H1 (cell line): ENCODE data around the gene TMEM106A. TPM values are rescaled to one million over a fixed set of nuclear protein-coding genes. Genes with fewer than 3 reads are reported as not detected.
A peak's percentile ranks its signal among the peaks of the same experiment; 100 is the strongest.
"Not testable (repeated sequence)": the region's sequence is repeated elsewhere in the genome, so short reads cannot be mapped to it uniquely, and the experiment has no call there.

Experiments used
- CTCF ChIA-PET: fragments of 300-600 bp; sonication (Branson Sonifier 250); formaldehyde crosslinking; loops from one replicate; lab custom pipeline; 2021; ENCODE audit not compliant: partially characterized antibody; lab: Charles Lee
- POLR2A ChIA-PET: fragments of 300-600 bp; sonication (Branson Sonifier 250); formaldehyde crosslinking; loops from one replicate; lab custom pipeline; 2021; ENCODE audit warnings: inconsistent platforms; ENCODE audit not compliant: partially characterized antibody; lab: Charles Lee
- DNase-seq, 2 experiments: peaks; one replicate each; pipeline versions ENCODE4 v3.0.0 to v3.0.0-alpha.2; 2010 to 2022; ENCODE audit warnings: low spot score in 2 of 2, low read depth in 1 of 2, mixed read lengths in 1 of 2
- FAIRE-seq: peaks from 2 replicates; lab custom pipeline; 2011; peaks lifted over from hg19 to GRCh38; lab: Jason Lieb, UNC
- H2AFZ ChIP-seq: 2 replicates; pipeline ENCODE4 v1.8.1; 2012; ENCODE audit warnings: low read length, inconsistent platforms
- H2AK5ac ChIP-seq: 2 replicates; pipeline ENCODE4 v1.6.1; 2013; ENCODE audit warnings: low read depth, low read length
- H2BK120ac ChIP-seq: replicated peaks from 2 replicates; pipeline ENCODE3; 2013; ENCODE audit warnings: low read depth, low read length, inconsistent platforms
- H2BK12ac ChIP-seq: 2 replicates; pipeline ENCODE4 v1.6.1; 2013; ENCODE audit warnings: low read depth, low read length
- H2BK15ac ChIP-seq: 2 replicates; pipeline ENCODE4 v1.6.1; 2013; ENCODE audit warnings: low read length
- H2BK20ac ChIP-seq: 2 replicates; pipeline ENCODE4 v1.6.1; 2013; ENCODE audit warnings: low read length
- H2BK5ac ChIP-seq: 2 replicates; pipeline ENCODE4 v1.6.1; 2013; ENCODE audit warnings: low read depth, low read length
- H3K14ac ChIP-seq: 2 replicates; pipeline ENCODE4 v1.6.1; 2013; ENCODE audit warnings: inconsistent platforms; ENCODE audit not compliant: insufficient read length
- H3K18ac ChIP-seq: 2 replicates; pipeline ENCODE4 v1.6.1; 2013; ENCODE audit warnings: low read length; ENCODE audit errors: extremely low read depth
- H3K23ac ChIP-seq: 2 replicates; pipeline ENCODE4 v1.6.1; 2013; ENCODE audit warnings: inconsistent platforms; ENCODE audit not compliant: insufficient read length
- H3K23me2 ChIP-seq: 2 replicates; pipeline ENCODE4 v1.6.1; 2013; ENCODE audit warnings: low read depth, low read length
- H3K27ac ChIP-seq: 2 replicates; pipeline ENCODE4 v1.6.1; 2011; ENCODE audit warnings: low read depth, low read length, inconsistent platforms
- H3K27me3 ChIP-seq, 4 experiments: replicated peaks in 1 of 4; 1 replicate in 1 of 4; 2 replicates in 3 of 4; pipeline versions ENCODE4 v1.6.1 to v1.8.1; 2011 to 2013; ENCODE audit warnings: low read length in 3 of 4, mild to moderate bottlenecking in 3 of 4, inconsistent platforms in 2 of 4, mixed read lengths in 2 of 4, moderate library complexity in 1 of 4; ENCODE audit not compliant: control insufficient read depth in 3 of 4, insufficient read depth in 3 of 4; ENCODE audit errors: extremely low read depth in 1 of 4
- H3K36me3 ChIP-seq, 4 experiments: 2 replicates each; pipeline versions ENCODE4 v1.6.1 to v1.8.1; 2011 to 2013; ENCODE audit warnings: mild to moderate bottlenecking in 4 of 4, low read length in 3 of 4, moderate library complexity in 2 of 4, control low read depth in 1 of 4, inconsistent platforms in 1 of 4; ENCODE audit not compliant: insufficient read depth in 4 of 4, control insufficient read depth in 2 of 4
- H3K4ac ChIP-seq: replicated peaks from 2 replicates; pipeline ENCODE3; 2013; ENCODE audit warnings: low read length, low read depth, mixed read lengths, inconsistent platforms; ENCODE audit not compliant: insufficient read length
- H3K4me1 ChIP-seq, 4 experiments: replicated peaks in 1 of 4; 1 replicate in 1 of 4; 2 replicates in 3 of 4; pipeline versions ENCODE4 v1.6.1 to v1.8.1; 2011 to 2013; ENCODE audit warnings: low read length in 3 of 4, inconsistent platforms in 2 of 4, mixed read lengths in 1 of 4; ENCODE audit not compliant: insufficient read depth in 4 of 4, control insufficient read depth in 3 of 4
- H3K4me2 ChIP-seq, 2 experiments: 2 replicates each; pipeline versions ENCODE4 v1.6.1 to v1.8.1; 2011 to 2013; ENCODE audit warnings: low read depth in 2 of 2, low read length in 2 of 2, control low read depth in 1 of 2, inconsistent platforms in 1 of 2, mild to moderate bottlenecking in 1 of 2; ENCODE audit not compliant: insufficient read depth in 1 of 2
- H3K4me3 ChIP-seq, 4 experiments: fragments of 200-600, 300-600 bp in 1 of 4; sonication (generic), shearing (Covaris generic), sonication (Bioruptor Twin) in 1 of 4; 2 replicates each; pipeline versions ENCODE4 v1.5.1 to v1.8.1; 2011 to 2016; ENCODE audit warnings: low read length in 4 of 4, low read depth in 3 of 4, control low read depth in 2 of 4, inconsistent platforms in 2 of 4, mild to moderate bottlenecking in 2 of 4, mixed read lengths in 1 of 4, moderate library complexity in 1 of 4; ENCODE audit not compliant: insufficient read depth in 2 of 4; ENCODE audit errors: extremely low read depth in 1 of 4
- H3K56ac ChIP-seq: replicated peaks from 2 replicates; pipeline ENCODE3; 2013; ENCODE audit warnings: low read depth, mild to moderate bottlenecking, mixed read lengths, low read length, inconsistent platforms; ENCODE audit not compliant: insufficient read length
- H3K79me1 ChIP-seq: 2 replicates; pipeline ENCODE4 v1.6.1; 2013; ENCODE audit warnings: low read depth, low read length, control low read depth
- H3K79me2 ChIP-seq, 2 experiments: 2 replicates each; pipeline versions ENCODE4 v1.6.1 to v1.8.1; 2012 to 2013; ENCODE audit warnings: low read length in 2 of 2, mild to moderate bottlenecking in 2 of 2, inconsistent platforms in 1 of 2; ENCODE audit not compliant: insufficient read depth in 2 of 2, control insufficient read depth in 1 of 2
- H3K9ac ChIP-seq, 4 experiments: replicated peaks in 1 of 4; 1 replicate in 1 of 4; 2 replicates in 3 of 4; pipeline versions ENCODE4 v1.6.1 to v1.8.1; 2011 to 2013; ENCODE audit warnings: low read depth in 3 of 4, low read length in 3 of 4, control low read depth in 2 of 4, mild to moderate bottlenecking in 2 of 4, moderate library complexity in 2 of 4, inconsistent platforms in 1 of 4; ENCODE audit errors: extremely low read depth in 1 of 4
- H3K9me3 ChIP-seq, 2 experiments: 2 replicates each; pipeline versions ENCODE4 v1.6.1 to v1.8.1; 2012 to 2013; ENCODE audit warnings: mild to moderate bottlenecking in 2 of 2, moderate library complexity in 2 of 2, control low read depth in 1 of 2, inconsistent platforms in 1 of 2, low read depth in 1 of 2, low read length in 1 of 2, mixed read lengths in 1 of 2; ENCODE audit not compliant: insufficient read depth in 2 of 2
- H4K20me1 ChIP-seq, 2 experiments: replicated peaks in 1 of 2; 2 replicates each; pipeline versions ENCODE3 to v1.8.1; 2011 to 2013; ENCODE audit warnings: inconsistent platforms in 2 of 2, low read length in 2 of 2, mild to moderate bottlenecking in 1 of 2; ENCODE audit not compliant: insufficient read depth in 2 of 2, control insufficient read depth in 1 of 2
- H4K5ac ChIP-seq: 2 replicates; pipeline ENCODE4 v1.6.1; 2013; ENCODE audit warnings: low read length, low read depth, mixed read lengths, inconsistent platforms; ENCODE audit not compliant: insufficient read length
- H4K8ac ChIP-seq: 2 replicates; pipeline ENCODE4 v1.8.0; 2013; ENCODE audit warnings: mild to moderate bottlenecking, moderate library complexity, low read length, inconsistent platforms; ENCODE audit not compliant: insufficient read depth; ENCODE audit errors: extremely low read depth
- H4K91ac ChIP-seq: replicated peaks from 2 replicates; pipeline ENCODE3; 2013; ENCODE audit warnings: low read length, mixed read lengths, inconsistent platforms; ENCODE audit not compliant: insufficient read length
- WGBS, 2 experiments: shearing (Covaris generic) in 1 of 2; methylation state at CpG; one replicate each; pipeline versions ENCODE4 v1.1.6 to v1.1.7; 2013 to 2015; ENCODE audit warnings: low lambda C conversion rate in 2 of 2, mixed read lengths in 2 of 2, inconsistent platforms in 1 of 2, low coverage in 1 of 2, missing lambda C conversion rate in 1 of 2; ENCODE audit not compliant: insufficient replicate concordance in 2 of 2, insufficient coverage in 1 of 2, insufficient read length in 1 of 2; ENCODE audit errors: extremely low coverage in 1 of 2, missing lambda C conversion rate in 1 of 2; 5-methylcytosine and 5-hydroxymethylcytosine counted together
- polyA plus RNA-seq, 7 experiments: library from polyadenylated mRNA; depleted of rRNA in 3 of 7; stranded (reverse) in 5 of 7; unstranded in 2 of 7; fragments of >200 nt in 5 of 7; fragments of 200-250 nt in 2 of 7; gene quantifications; 1 replicate in 5 of 7; 2 replicates in 1 of 7; 4 replicates in 1 of 7; pipeline versions ENCODE4 v1.2.1 to v1.2.3, GENCODE V29; 2011 to 2013; ENCODE audit warnings: missing spikeins in 2 of 7, mixed read lengths in 2 of 7
- total RNA-seq: library from RNA; stranded (reverse); fragmentation: NEBNext Ultra II Directional; extraction: Animal tissue kit (Norgen Biotek cat#: 25700); gene quantifications from 2 replicates; pipeline ENCODE4 v1.2.1, GENCODE V29; 2021

TMEM106A gene
- total and polyA plus RNA-seq, 2 of the 8 experiments (the other 6 are each of a cell fraction or from before 2014, with no cell fraction given), result 3.2 to 5.4 TPM

GRCh38 chr17:43231205-43232020 lies 19.7 kb downstream of the TMEM106A start:
- CTCF ChIA-PET, H2BK12ac ChIP-seq, H2BK120ac ChIP-seq, H2BK5ac ChIP-seq, H4K8ac ChIP-seq, H3K27me3 ChIP-seq, H2AK5ac ChIP-seq, H2BK20ac ChIP-seq, H3K4me1 ChIP-seq, H3K27ac ChIP-seq, H3K23ac ChIP-seq, H4K91ac ChIP-seq, H3K79me1 ChIP-seq, H3K36me3 ChIP-seq, H3K79me2 ChIP-seq, H3K4ac ChIP-seq, H3K18ac ChIP-seq, FAIRE-seq, H3K9me3 ChIP-seq, H2BK15ac ChIP-seq, H2AFZ ChIP-seq, H3K9ac ChIP-seq, H3K14ac ChIP-seq, H3K4me2 ChIP-seq, H4K5ac ChIP-seq, H3K4me3 ChIP-seq, H3K56ac ChIP-seq, H4K20me1 ChIP-seq, H3K23me2 ChIP-seq, POLR2A ChIA-PET: not testable (repeated sequence)
- DNase-seq, result peak in 1 of 2 experiments; percentile 39
- WGBS, 2 experiments, result 94% methylated on average over 15 of the region's 40 CpGs; no CpG with 5 or more reads in 1 of the 2 experiments
